GM12878 (cell line): ENCODE results near the gene LSP1. TPM values are rescaled to one million over a fixed set of nuclear protein-coding genes. Genes with fewer than 3 reads are reported as not detected.
"Not testable (repeated sequence)": the region's sequence is repeated elsewhere in the genome, so short reads cannot be mapped to it uniquely, and the experiment has no call there.

Source experiments
- ATAC-seq: fragments of 200-7000 bp; cut with Tn5 transposase; 3 replicates; pipeline ENCODE4 v1.9.1; 2020; ENCODE audit warnings: mild to moderate bottlenecking, moderate library complexity
- BruUV-seq: library from RNA; stranded (reverse); fragments of 400-500 nt; replicated peaks from 2 replicates; lab custom pipeline; 2021; lab: Mats Ljungman, UMichigan
- CTCF ChIA-PET: fragments of 300-600 bp; sonication (Branson Sonifier 250); formaldehyde crosslinking; extraction: SDS; loops from one replicate; lab custom pipeline; 2021; ENCODE audit warnings: inconsistent platforms; lab: Yijun Ruan, JAX
- POLR2A ChIA-PET: fragments of 350-600 bp; formaldehyde crosslinking; extraction: SDS; loops from one replicate; lab custom pipeline; 2021; ENCODE audit warnings: inconsistent platforms; lab: Charles Lee
- RAD21 ChIA-PET: fragments of 300-600 bp; sonication (Branson Sonifier 250); formaldehyde crosslinking; loops from one replicate; lab custom pipeline; 2023; ENCODE audit warnings: antibody characterized with exemption; ENCODE audit not compliant: unreplicated experiment; lab: Charles Lee
- SMC1A ChIA-PET: fragments of 300-600 bp; sonication (Branson Sonifier 250); formaldehyde crosslinking; loops from one replicate; lab custom pipeline; 2023; ENCODE audit not compliant: unreplicated experiment, uncharacterized antibody; lab: Charles Lee
- DNase-seq: peaks from one replicate; pipeline ENCODE4 v3.0.0-alpha.2; 2011; ENCODE audit warnings: low read depth, low spot score
- FAIRE-seq: peaks from 3 replicates; lab custom pipeline; 2011; peaks lifted over from hg19 to GRCh38; lab: Jason Lieb, UNC
- H2AFZ ChIP-seq: 2 replicates; pipeline ENCODE4 v1.6.0; 2011; ENCODE audit warnings: low read depth, low read length, control low read depth; ENCODE audit not compliant: control insufficient read depth
- H3K27ac ChIP-seq: 2 replicates; pipeline ENCODE4 v1.5.1; 2011; ENCODE audit warnings: control low read depth; ENCODE audit not compliant: control insufficient read depth, insufficient read depth
- H3K27me3 ChIP-seq, 2 experiments: replicated peaks in 1 of 2; 2 replicates each; pipeline versions ENCODE4 v1.6.0 to v1.6.1; 2011; ENCODE audit warnings: low read length in 1 of 2; ENCODE audit not compliant: control insufficient read depth in 2 of 2, insufficient read depth in 2 of 2
- H3K36me3 ChIP-seq, 2 experiments: 2 replicates each; pipeline ENCODE4 v1.5.1; 2011; ENCODE audit warnings: low read length in 1 of 2; ENCODE audit not compliant: control insufficient read depth in 2 of 2, insufficient read depth in 2 of 2
- H3K4me1 ChIP-seq: 2 replicates; pipeline ENCODE4 v1.6.1; 2011; ENCODE audit warnings: mild to moderate bottlenecking, low read length, moderate library complexity, mixed read lengths; ENCODE audit not compliant: control insufficient read depth, insufficient read depth
- H3K4me2 ChIP-seq: 2 replicates; pipeline ENCODE4 v1.6.0; 2011; ENCODE audit warnings: control low read depth; ENCODE audit not compliant: control insufficient read depth, insufficient read depth
- H3K4me3 ChIP-seq: fragments of 200-600 bp; sonication (generic); 2 replicates; pipeline ENCODE4 v1.5.1; 2016
- H3K79me2 ChIP-seq: 2 replicates; pipeline ENCODE4 v1.6.0; 2011; ENCODE audit warnings: low read length; ENCODE audit not compliant: control insufficient read depth, insufficient read depth
- H3K9ac ChIP-seq: 2 replicates; pipeline ENCODE4 v1.8.0; 2011; ENCODE audit warnings: low read length, control low read depth, mixed read lengths; ENCODE audit not compliant: control insufficient read depth, insufficient read depth
- H3K9me3 ChIP-seq: replicated peaks from 3 replicates; pipeline ENCODE4 v1.5.1; 2011; ENCODE audit warnings: mild to moderate bottlenecking, low read length; ENCODE audit not compliant: control insufficient read depth, insufficient read depth
- H4K20me1 ChIP-seq: 2 replicates; pipeline ENCODE4 v1.6.0; 2011; ENCODE audit not compliant: control insufficient read depth, insufficient read depth
- HCFC1 ChIP-seq: fragments of 150-350 bp; IDR thresholded peaks from 2 replicates; pipeline ENCODE4 v1.6.1; 2014; ENCODE audit warnings: low read length
- HDGF ChIP-seq: fragments of 450-650 bp; IDR thresholded peaks from 2 replicates; pipeline ENCODE4 v1.6.1; 2016; ENCODE audit warnings: antibody characterized with exemption
- KDM1A ChIP-seq: fragments of 200-600 bp; sonication (generic); IDR thresholded peaks from 2 replicates; pipeline ENCODE4 v1.6.1; 2016; ENCODE audit warnings: borderline replicate concordance
- MYB ChIP-seq: fragments of 150-350 bp; IDR thresholded peaks from 2 replicates; pipeline ENCODE4 v1.6.1; 2014; ENCODE audit warnings: mild to moderate bottlenecking, low read depth, low read length, borderline replicate concordance
- PAX8 ChIP-seq: fragments of 450-650 bp; IDR thresholded peaks from 2 replicates; pipeline ENCODE4 v1.6.1; 2017; ENCODE audit warnings: mild to moderate bottlenecking, moderate library complexity
- POU2F2 ChIP-seq: IDR thresholded peaks from 3 replicates; pipeline ENCODE4 v1.6.1; 2011; ENCODE audit warnings: low read depth, mild to moderate bottlenecking, low read length, borderline replicate concordance
- RELA ChIP-seq: fragments of 450-650 bp; IDR thresholded peaks from 2 replicates; pipeline ENCODE4 v1.8.0; 2014; ENCODE audit warnings: borderline replicate concordance; ENCODE audit not compliant: partially characterized antibody
- SMAD5 ChIP-seq: IDR thresholded peaks from 2 replicates; pipeline ENCODE4 v1.6.1; 2016; ENCODE audit warnings: antibody characterized with exemption, low read depth
- SP1 ChIP-seq: IDR thresholded peaks from one replicate; pipeline ENCODE4 v1.6.1; 2011; ENCODE audit warnings: low read depth, low read length
- SRF ChIP-seq, 2 experiments: IDR thresholded peaks; 2 replicates each; pipeline ENCODE4 v1.6.1; 2011; ENCODE audit warnings: low read depth in 2 of 2, low read length in 2 of 2, mild to moderate bottlenecking in 1 of 2, moderate library complexity in 1 of 2
- TAF1 ChIP-seq: IDR thresholded peaks from 2 replicates; pipeline ENCODE4 v1.6.1; 2011; ENCODE audit warnings: mild to moderate bottlenecking, low read depth, low read length, borderline replicate concordance
- TARDBP ChIP-seq: IDR thresholded peaks from 2 replicates; pipeline ENCODE4 v1.6.1; 2016; ENCODE audit warnings: borderline replicate concordance
- WRNIP1 ChIP-seq: IDR thresholded peaks from 2 replicates; pipeline ENCODE4 v1.6.1; 2011; ENCODE audit warnings: low read depth, low read length, improper control_type of control experiment, borderline replicate concordance
- ZNF622 ChIP-seq: fragments of 450-650 bp; IDR thresholded peaks from 2 replicates; pipeline ENCODE4 v1.6.1; 2017; ENCODE audit warnings: mild to moderate bottlenecking, inconsistent platforms
- whole genome bisulfite sequencing: methylation state at CpG from one replicate; pipeline ENCODE4 v1.1.6; 2016; ENCODE audit warnings: low lambda C conversion rate; ENCODE audit not compliant: insufficient replicate concordance, insufficient coverage; ENCODE audit errors: missing lambda C conversion rate; 5-methylcytosine and 5-hydroxymethylcytosine counted together
- in situ Hi-C: fragments of 300-500 bp; cut with MboI; formaldehyde crosslinking; loops from 9 replicates; pipeline ENCODE4 v1.14.3; 2018; ENCODE audit warnings: mixed read lengths
- intact Hi-C: fragments of 100-400 bp; cut with micrococcal nuclease; formaldehyde crosslinking; loops from one replicate; pipeline ENCODE4 v1.14.2; 2022; ENCODE audit not compliant: unreplicated experiment
- polyA plus RNA-seq, 11 experiments: library from polyadenylated mRNA; depleted of rRNA in 4 of 11; unstranded in 6 of 11; stranded (reverse) in 5 of 11; fragments of >200 nt; fragmentation: Nextera tagmentation in 4 of 11; fragmentation: Illumina TruSeq in 1 of 11; extraction: Ambion mirVana in 4 of 11; extraction: Trizol in 1 of 11; gene quantifications; 1 replicate in 1 of 11; 2 replicates in 10 of 11; pipeline versions ENCODE4 v1.2.1 to v1.2.3, GENCODE V29; 2011 to 2016; ENCODE audit warnings: inconsistent platforms in 2 of 11, missing spikeins in 2 of 11, low read depth in 1 of 11
- total RNA-seq, 4 experiments: library from RNA; depleted of rRNA in 3 of 4; stranded (reverse); fragments of >200 nt in 3 of 4; fragmentation: Illumina TruSeq in 1 of 4; extraction: Trizol in 1 of 4; gene quantifications; 2 replicates each; pipeline versions ENCODE4 v1.2.1 to v1.2.3, GENCODE V29; 2013 to 2021
- TF ChIP-seq, protein P1 (sequence below): IDR thresholded peaks from 2 replicates; pipeline ENCODE4 v1.6.1; 2012; ENCODE audit warnings: low read depth, low read length, improper control_type of control experiment
- TF ChIP-seq, protein P2 (sequence below): fragments of 150-350 bp; IDR thresholded peaks from 2 replicates; pipeline ENCODE4 v1.6.1; 2014; ENCODE audit warnings: mild to moderate bottlenecking, low read depth, low read length

LSP1 gene
- total and polyA plus RNA-seq, 10 of the 15 experiments (the other 5 are each of a cell fraction or from before 2014, with no cell fraction given) = 19.2 to 488 (median 369) TPM

DNA sequence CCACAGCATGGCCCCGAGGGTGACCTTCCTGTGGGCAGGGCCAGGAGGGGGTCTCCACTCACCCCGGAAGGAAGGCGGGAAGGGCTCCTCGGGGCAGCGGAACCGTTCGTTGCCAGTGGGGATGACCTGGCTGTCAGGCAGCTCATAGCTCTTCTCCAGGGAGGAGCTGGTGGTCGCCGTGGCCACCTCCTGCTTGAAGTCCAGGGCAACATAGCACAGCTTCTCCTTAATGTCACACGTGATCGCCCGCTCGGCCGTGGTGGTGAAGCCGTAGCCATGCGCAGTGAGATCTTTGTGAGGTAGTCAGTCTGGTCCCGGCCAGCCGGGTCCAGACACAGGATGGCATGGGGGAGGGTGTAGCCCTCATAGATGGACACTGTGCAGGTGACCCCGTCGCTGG is 49.6 kb upstream of the LSP1 start:
- ChIA-PET RAD21 (no interaction called here), CTCF (no interaction called here)
- Histone ChIP-seq H3K9ac (no peak overlapping the region), H3K4me2 (no peak overlapping the region), H3K9me3 (no peaks in the 10 kb centered on the region), H3K79me2 (no peaks in the 10 kb centered on the region), H3K4me3 (no peak overlapping the region)
- in situ Hi-C loops = no loop called here
- intact Hi-C loops = no loop called here
- DNase-seq = no peak
- ATAC-seq = no peak
- BruUV-seq = no TSS peak
- no peak for FAIRE-seq
- TF ChIP-seq MYB (no peak), SRF (IDR thresholded peaks at IDR 0.05; ENCODE audit: low read depth in 2 of 2, low read length in 2 of 2) (no peak), HDGF (no peak), TARDBP (no peak), KDM1A (no peak), POU2F2 (no peak), ZNF622 (no peak), RELA (no peak), TAF1 (no peak), WRNIP1 (no peak), SMAD5 (no peak), HCFC1 (no peak), SP1 (no peak), PAX8 (no peak)
- TF ChIP-seq, protein P1, sequence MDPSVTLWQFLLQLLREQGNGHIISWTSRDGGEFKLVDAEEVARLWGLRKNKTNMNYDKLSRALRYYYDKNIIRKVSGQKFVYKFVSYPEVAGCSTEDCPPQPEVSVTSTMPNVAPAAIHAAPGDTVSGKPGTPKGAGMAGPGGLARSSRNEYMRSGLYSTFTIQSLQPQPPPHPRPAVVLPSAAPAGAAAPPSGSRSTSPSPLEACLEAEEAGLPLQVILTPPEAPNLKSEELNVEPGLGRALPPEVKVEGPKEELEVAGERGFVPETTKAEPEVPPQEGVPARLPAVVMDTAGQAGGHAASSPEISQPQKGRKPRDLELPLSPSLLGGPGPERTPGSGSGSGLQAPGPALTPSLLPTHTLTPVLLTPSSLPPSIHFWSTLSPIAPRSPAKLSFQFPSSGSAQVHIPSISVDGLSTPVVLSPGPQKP = no peak
- TF ChIP-seq, protein P2, sequence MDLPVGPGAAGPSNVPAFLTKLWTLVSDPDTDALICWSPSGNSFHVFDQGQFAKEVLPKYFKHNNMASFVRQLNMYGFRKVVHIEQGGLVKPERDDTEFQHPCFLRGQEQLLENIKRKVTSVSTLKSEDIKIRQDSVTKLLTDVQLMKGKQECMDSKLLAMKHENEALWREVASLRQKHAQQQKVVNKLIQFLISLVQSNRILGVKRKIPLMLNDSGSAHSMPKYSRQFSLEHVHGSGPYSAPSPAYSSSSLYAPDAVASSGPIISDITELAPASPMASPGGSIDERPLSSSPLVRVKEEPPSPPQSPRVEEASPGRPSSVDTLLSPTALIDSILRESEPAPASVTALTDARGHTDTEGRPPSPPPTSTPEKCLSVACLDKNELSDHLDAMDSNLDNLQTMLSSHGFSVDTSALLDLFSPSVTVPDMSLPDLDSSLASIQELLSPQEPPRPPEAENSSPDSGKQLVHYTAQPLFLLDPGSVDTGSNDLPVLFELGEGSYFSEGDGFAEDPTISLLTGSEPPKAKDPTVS = no peak
- TF ChIP-seq, all 136 proteins: peak for 0
- Histone ChIP-seq H3K27ac (no peak overlapping the region), H2AFZ (no peak overlapping the region), H3K36me3 (no peaks in the 10 kb centered on the region), H4K20me1 (no peaks in the 10 kb centered on the region), H3K27me3 (no peaks in the 10 kb centered on the region), H3K4me1 (no peaks in the 10 kb centered on the region)
- WGBS = 61% methylated on average over 20 of the region's 20 CpGs
- POLR2A ChIA-PET = no interaction called here
- SMC1A ChIA-PET = no interaction called here

DNA sequence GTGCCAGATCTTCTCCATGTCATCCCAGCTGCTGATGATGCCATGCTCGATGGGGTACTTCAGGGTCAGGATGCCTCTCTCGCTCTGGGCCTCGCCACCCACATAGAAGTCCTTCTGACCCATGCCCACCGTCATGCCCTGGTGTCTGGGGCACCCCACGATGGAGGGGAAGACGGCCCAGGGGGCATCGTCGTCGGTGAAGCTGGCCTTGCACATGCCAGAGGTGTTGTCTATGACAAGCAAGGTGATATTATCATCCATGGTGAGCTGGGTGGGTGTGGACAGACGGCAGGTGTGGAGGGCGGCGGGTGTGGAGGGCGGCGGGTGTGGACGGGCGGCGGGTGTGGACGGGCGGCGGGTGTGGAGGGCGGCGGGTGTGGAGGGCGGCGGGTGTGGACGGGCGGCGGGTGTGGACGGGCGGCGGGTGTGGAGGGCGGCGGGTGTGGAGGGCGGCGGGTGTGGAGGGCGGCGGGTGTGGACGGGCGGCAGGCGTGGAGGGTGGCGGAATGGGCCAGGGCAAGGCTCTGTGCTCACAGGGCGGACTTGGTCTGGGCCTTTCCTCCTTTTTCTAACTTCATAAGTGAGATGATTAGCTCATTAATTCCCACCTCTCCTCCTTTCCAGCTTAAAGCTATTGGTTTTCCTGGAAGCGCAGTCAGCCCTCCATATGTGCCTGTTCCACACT is 48.9 kb upstream of the LSP1 start:
- H3K36me3 ChIP-seq, H3K9ac ChIP-seq, H3K9me3 ChIP-seq, RAD21 ChIA-PET, H3K4me3 ChIP-seq, H4K20me1 ChIP-seq, in situ Hi-C loops, H3K4me2 ChIP-seq, H3K27ac ChIP-seq, SMC1A ChIA-PET, H2AFZ ChIP-seq, H3K79me2 ChIP-seq, H3K27me3 ChIP-seq, FAIRE-seq, ATAC-seq, H3K4me1 ChIP-seq, BruUV-seq, DNase-seq, intact Hi-C loops: not testable (repeated sequence)
- ChIA-PET POLR2A (interaction anchor here (0.5 kb wide), 1 partner anchor 95 kb away, joined by 6 read pairs; no protein-coding TSS in a partner anchor), CTCF (interaction anchor here (1.2 kb wide), 1 partner anchor 151 kb away, joined by 5 read pairs; no protein-coding TSS in a partner anchor)
- 50% methylated on average over 22 of the region's 42 CpGs for WGBS
